ENCODE data around the gene KLC1.

KLC1 gene

GRCh38 chr14:103723748-103724081 lies 94.7 kb downstream of the KLC1 start:
- Histone ChIP-seq H3K9me3 (ENCODE audit: control insufficient read depth in 2 of 2, low read length in 2 of 2) (no peaks in the 10 kb centered on the region), H3K4me3 (ENCODE audit: low read length in 2 of 2) (peak overlapping the region in 1 of 2 donors; percentile 47), H3K27ac (ENCODE audit: low read length) (peak overlapping the region; percentile 86), H3K4me1 (ENCODE audit: control insufficient read depth, insufficient read depth, low read length) (peaks cover 61% of the 10 kb centered on the region), H3K27me3 (ENCODE audit: control insufficient read depth in 1 of 2, insufficient read depth in 2 of 2, low read length in 2 of 2) (no peaks in the 10 kb centered on the region), H3K9ac (ENCODE audit: low read length in 2 of 2) (peak overlapping the region; percentile 28 to 42), H3K36me3 (ENCODE audit: control insufficient read depth in 2 of 2, insufficient read depth in 2 of 2, low read length in 2 of 2) (peaks cover 2 to 11% of the 10 kb centered on the region in 2 donors)

- Histone ChIP-seq H3K4me3 (ENCODE audit: low read length in 2 of 2) (peak overlapping the region in 1 of 2 donors; percentile 47), H3K27ac (ENCODE audit: low read length) (peak overlapping the region; percentile 86), H3K36me3 (ENCODE audit: control insufficient read depth in 2 of 2, insufficient read depth in 2 of 2, low read length in 2 of 2) (peaks cover 6 to 15% of the 10 kb centered on the region in 2 donors), H3K4me1 (ENCODE audit: control insufficient read depth, insufficient read depth, low read length) (peaks cover 57% of the 10 kb centered on the region), H3K9ac (ENCODE audit: low read length in 2 of 2) (peak overlapping the region; percentile 28 to 69), H3K9me3 (ENCODE audit: control insufficient read depth in 2 of 2, low read length in 2 of 2) (no peaks in the 10 kb centered on the region), H3K27me3 (ENCODE audit: control insufficient read depth in 1 of 2, insufficient read depth in 2 of 2, low read length in 2 of 2) (no peaks in the 10 kb centered on the region)
These were observed 95.1 kb downstream of the KLC1 start for GRCh38 chr14:103724116-103724515.

- no peak overlapping the region for H3K4me3 ChIP-seq (ENCODE audit: low read length in 2 of 2)
- no peaks in the 10 kb centered on the region for H3K9me3 ChIP-seq (ENCODE audit: control insufficient read depth in 2 of 2, low read length in 2 of 2)
- H3K27me3 ChIP-seq (ENCODE audit: control insufficient read depth in 1 of 2, insufficient read depth in 2 of 2, low read length in 2 of 2): no peaks in the 10 kb centered on the region
- peak overlapping the region; percentile 86 for H3K27ac ChIP-seq (ENCODE audit: low read length)
- H3K4me1 ChIP-seq (ENCODE audit: control insufficient read depth, insufficient read depth, low read length): peaks cover 55% of the 10 kb centered on the region
- H3K36me3 ChIP-seq (ENCODE audit: control insufficient read depth in 2 of 2, insufficient read depth in 2 of 2, low read length in 2 of 2): peaks cover 16 to 25% of the 10 kb centered on the region in 2 donors
- no peak overlapping the region for H3K9ac ChIP-seq (ENCODE audit: low read length in 2 of 2)
These were observed 96.1 kb downstream of the KLC1 start for GRCh38 chr14:103725001-103725682.

GRCh38 chr14:103725739-103726395 lies 96.9 kb downstream of the KLC1 start:
- Histone ChIP-seq H3K36me3 (ENCODE audit: control insufficient read depth in 2 of 2, insufficient read depth in 2 of 2, low read length in 2 of 2) (peaks cover 18 to 27% of the 10 kb centered on the region in 2 donors), H3K9ac (ENCODE audit: low read length in 2 of 2) (no peak overlapping the region), H3K27me3 (ENCODE audit: control insufficient read depth in 1 of 2, insufficient read depth in 2 of 2, low read length in 2 of 2) (no peaks in the 10 kb centered on the region), H3K27ac (ENCODE audit: low read length) (no peak overlapping the region), H3K4me3 (ENCODE audit: low read length in 2 of 2) (no peak overlapping the region), H3K4me1 (ENCODE audit: control insufficient read depth, insufficient read depth, low read length) (peaks cover 62% of the 10 kb centered on the region), H3K9me3 (ENCODE audit: control insufficient read depth in 2 of 2, low read length in 2 of 2) (no peaks in the 10 kb centered on the region)

- Histone ChIP-seq H3K9ac (ENCODE audit: low read length in 2 of 2) (no peak overlapping the region), H3K4me1 (ENCODE audit: control insufficient read depth, insufficient read depth, low read length) (peaks cover 58% of the 10 kb centered on the region), H3K9me3 (ENCODE audit: control insufficient read depth in 2 of 2, low read length in 2 of 2) (no peaks in the 10 kb centered on the region), H3K27me3 (ENCODE audit: control insufficient read depth in 1 of 2, insufficient read depth in 2 of 2, low read length in 2 of 2) (no peaks in the 10 kb centered on the region), H3K27ac (ENCODE audit: low read length) (no peak overlapping the region), H3K36me3 (ENCODE audit: control insufficient read depth in 2 of 2, insufficient read depth in 2 of 2, low read length in 2 of 2) (peaks cover 18 to 27% of the 10 kb centered on the region in 2 donors), H3K4me3 (ENCODE audit: low read length in 2 of 2) (no peak overlapping the region)
These were observed 97.5 kb downstream of the KLC1 start for GRCh38 chr14:103726474-103726873.

- peaks cover 18 to 31% of the 10 kb centered on the region in 2 donors for H3K36me3 ChIP-seq (ENCODE audit: control insufficient read depth in 2 of 2, insufficient read depth in 2 of 2, low read length in 2 of 2)
These were observed 98.4 kb downstream of the KLC1 start for GRCh38 chr14:103727313-103727980.

GRCh38 chr14:103728141-103728540 lies 99.1 kb downstream of the KLC1 start:
- H3K9ac ChIP-seq (ENCODE audit: low read length in 2 of 2): no peak overlapping the region
- H3K27me3 ChIP-seq (ENCODE audit: control insufficient read depth in 1 of 2, insufficient read depth in 2 of 2, low read length in 2 of 2): no peaks in the 10 kb centered on the region
- H3K36me3 ChIP-seq (ENCODE audit: control insufficient read depth in 2 of 2, insufficient read depth in 2 of 2, low read length in 2 of 2): peaks cover 23 to 38% of the 10 kb centered on the region in 2 donors
- no peaks in the 10 kb centered on the region for H3K9me3 ChIP-seq (ENCODE audit: control insufficient read depth in 2 of 2, low read length in 2 of 2)
- H3K27ac ChIP-seq (ENCODE audit: low read length): no peak overlapping the region
- peaks cover 46% of the 10 kb centered on the region for H3K4me1 ChIP-seq (ENCODE audit: control insufficient read depth, insufficient read depth, low read length)
- no peak overlapping the region for H3K4me3 ChIP-seq (ENCODE audit: low read length in 2 of 2)

More at GRCh38 chr14:103727313-103727980, 98.4 kb downstream of the KLC1 start:
- no peak overlapping the region for H3K4me3 ChIP-seq (ENCODE audit: low read length in 2 of 2)
- peaks cover 53% of the 10 kb centered on the region for H3K4me1 ChIP-seq (ENCODE audit: control insufficient read depth, insufficient read depth, low read length)
- H3K9ac ChIP-seq (ENCODE audit: low read length in 2 of 2): no peak overlapping the region
- H3K9me3 ChIP-seq (ENCODE audit: control insufficient read depth in 2 of 2, low read length in 2 of 2): no peaks in the 10 kb centered on the region
- H3K27ac ChIP-seq (ENCODE audit: low read length): no peak overlapping the region
- no peaks in the 10 kb centered on the region for H3K27me3 ChIP-seq (ENCODE audit: control insufficient read depth in 1 of 2, insufficient read depth in 2 of 2, low read length in 2 of 2)

GRCh38 chr14:103728721-103729120 lies 99.7 kb downstream of the KLC1 start:
- Histone ChIP-seq H3K9me3 (ENCODE audit: control insufficient read depth in 2 of 2, low read length in 2 of 2) (no peaks in the 10 kb centered on the region), H3K36me3 (ENCODE audit: control insufficient read depth in 2 of 2, insufficient read depth in 2 of 2, low read length in 2 of 2) (peaks cover 28 to 44% of the 10 kb centered on the region in 2 donors), H3K9ac (ENCODE audit: low read length in 2 of 2) (no peak overlapping the region), H3K27ac (ENCODE audit: low read length) (no peak overlapping the region), H3K27me3 (ENCODE audit: control insufficient read depth in 1 of 2, insufficient read depth in 2 of 2, low read length in 2 of 2) (no peaks in the 10 kb centered on the region), H3K4me3 (ENCODE audit: low read length in 2 of 2) (no peak overlapping the region), H3K4me1 (ENCODE audit: control insufficient read depth, insufficient read depth, low read length) (peaks cover 40% of the 10 kb centered on the region)

- Histone ChIP-seq H3K9ac (ENCODE audit: low read length in 2 of 2) (no peak overlapping the region), H3K4me1 (ENCODE audit: control insufficient read depth, insufficient read depth, low read length) (peaks cover 34% of the 10 kb centered on the region), H3K4me3 (ENCODE audit: low read length in 2 of 2) (no peak overlapping the region), H3K36me3 (ENCODE audit: control insufficient read depth in 2 of 2, insufficient read depth in 2 of 2, low read length in 2 of 2) (peaks cover 35 to 47% of the 10 kb centered on the region in 2 donors), H3K27me3 (ENCODE audit: control insufficient read depth in 1 of 2, insufficient read depth in 2 of 2, low read length in 2 of 2) (no peaks in the 10 kb centered on the region), H3K27ac (ENCODE audit: low read length) (peak overlapping the region; percentile 24), H3K9me3 (ENCODE audit: control insufficient read depth in 2 of 2, low read length in 2 of 2) (no peaks in the 10 kb centered on the region)
These were observed 100.8 kb downstream of the KLC1 start for GRCh38 chr14:103729496-103730448.

GRCh38 chr14:103730490-103731035 lies 101.6 kb downstream of the KLC1 start:
- no peaks in the 10 kb centered on the region for H3K9me3 ChIP-seq (ENCODE audit: control insufficient read depth in 2 of 2, low read length in 2 of 2)
- H3K4me1 ChIP-seq (ENCODE audit: control insufficient read depth, insufficient read depth, low read length): peaks cover 31% of the 10 kb centered on the region
- no peaks in the 10 kb centered on the region for H3K27me3 ChIP-seq (ENCODE audit: control insufficient read depth in 1 of 2, insufficient read depth in 2 of 2, low read length in 2 of 2)
- no peak overlapping the region for H3K27ac ChIP-seq (ENCODE audit: low read length)
- no peak overlapping the region for H3K9ac ChIP-seq (ENCODE audit: low read length in 2 of 2)
- H3K4me3 ChIP-seq (ENCODE audit: low read length in 2 of 2): no peak overlapping the region
- peaks cover 35 to 47% of the 10 kb centered on the region in 2 donors for H3K36me3 ChIP-seq (ENCODE audit: control insufficient read depth in 2 of 2, insufficient read depth in 2 of 2, low read length in 2 of 2)

Measured in stomach smooth muscle (tissue), 2 donors.